ENCODE data around the gene IL17RE. TPM values are rescaled to one million over a fixed set of nuclear protein-coding genes. Genes with fewer than 3 reads are reported as not detected.

Gene IL17RE
- total and polyA plus RNA-seq, 9 of the 15 experiments (the other 6 are each of a cell fraction or from before 2014, with no cell fraction given) = 0.32 to 1.9 (median 0.51) TPM; not detected in 4

DNA sequence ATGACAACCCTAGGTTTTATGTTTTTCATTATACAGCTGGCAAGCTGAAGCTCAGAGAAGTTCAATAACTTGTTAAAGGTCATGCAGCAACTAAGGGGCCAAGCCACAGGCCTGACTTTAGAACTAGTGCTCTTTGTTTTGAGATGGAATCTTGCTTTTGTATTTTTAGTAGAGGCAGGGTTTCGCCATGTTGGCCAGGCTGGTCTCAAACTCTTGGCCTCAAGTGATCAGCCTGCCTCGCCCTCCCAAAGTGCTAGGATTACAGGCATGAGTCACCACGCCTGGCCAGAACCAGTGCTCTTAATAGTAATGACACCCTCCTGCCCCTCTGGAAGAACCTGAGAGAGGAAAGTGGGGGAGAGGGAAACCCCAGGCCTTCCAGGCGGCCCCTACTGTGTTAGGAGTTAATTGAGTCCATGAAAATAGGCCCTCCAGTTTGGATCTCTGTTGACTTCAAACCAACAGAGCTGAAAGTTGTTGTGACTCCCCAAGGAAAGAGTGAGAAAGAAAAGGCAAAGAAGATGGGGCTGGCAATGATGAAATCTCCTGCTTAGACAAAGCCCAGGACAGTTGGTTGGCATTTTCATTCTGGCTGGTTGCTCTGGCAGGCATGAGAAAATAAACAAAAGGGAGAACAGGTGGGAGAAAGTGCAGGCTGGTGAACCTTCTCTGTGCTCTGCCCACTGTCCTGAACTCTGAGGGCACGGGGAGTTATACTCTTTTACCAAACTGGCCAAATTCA lies 53.1 kb downstream of the IL17RE start (continued):
- TF ChIP-seq, protein P1, sequence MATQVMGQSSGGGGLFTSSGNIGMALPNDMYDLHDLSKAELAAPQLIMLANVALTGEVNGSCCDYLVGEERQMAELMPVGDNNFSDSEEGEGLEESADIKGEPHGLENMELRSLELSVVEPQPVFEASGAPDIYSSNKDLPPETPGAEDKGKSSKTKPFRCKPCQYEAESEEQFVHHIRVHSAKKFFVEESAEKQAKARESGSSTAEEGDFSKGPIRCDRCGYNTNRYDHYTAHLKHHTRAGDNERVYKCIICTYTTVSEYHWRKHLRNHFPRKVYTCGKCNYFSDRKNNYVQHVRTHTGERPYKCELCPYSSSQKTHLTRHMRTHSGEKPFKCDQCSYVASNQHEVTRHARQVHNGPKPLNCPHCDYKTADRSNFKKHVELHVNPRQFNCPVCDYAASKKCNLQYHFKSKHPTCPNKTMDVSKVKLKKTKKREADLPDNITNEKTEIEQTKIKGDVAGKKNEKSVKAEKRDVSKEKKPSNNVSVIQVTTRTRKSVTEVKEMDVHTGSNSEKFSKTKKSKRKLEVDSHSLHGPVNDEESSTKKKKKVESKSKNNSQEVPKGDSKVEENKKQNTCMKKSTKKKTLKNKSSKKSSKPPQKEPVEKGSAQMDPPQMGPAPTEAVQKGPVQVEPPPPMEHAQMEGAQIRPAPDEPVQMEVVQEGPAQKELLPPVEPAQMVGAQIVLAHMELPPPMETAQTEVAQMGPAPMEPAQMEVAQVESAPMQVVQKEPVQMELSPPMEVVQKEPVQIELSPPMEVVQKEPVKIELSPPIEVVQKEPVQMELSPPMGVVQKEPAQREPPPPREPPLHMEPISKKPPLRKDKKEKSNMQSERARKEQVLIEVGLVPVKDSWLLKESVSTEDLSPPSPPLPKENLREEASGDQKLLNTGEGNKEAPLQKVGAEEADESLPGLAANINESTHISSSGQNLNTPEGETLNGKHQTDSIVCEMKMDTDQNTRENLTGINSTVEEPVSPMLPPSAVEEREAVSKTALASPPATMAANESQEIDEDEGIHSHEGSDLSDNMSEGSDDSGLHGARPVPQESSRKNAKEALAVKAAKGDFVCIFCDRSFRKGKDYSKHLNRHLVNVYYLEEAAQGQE (IDR thresholded peaks at IDR 0.05; ENCODE audit: borderline replicate concordance) = peak; percentile 31; the same call in 1 of the 2 replicates
- TF ChIP-seq, protein P1 (CRISPR knock-in tag; IDR thresholded peaks at IDR 0.05; ENCODE audit: low read depth) = no peak
- TF ChIP-seq, protein P2, sequence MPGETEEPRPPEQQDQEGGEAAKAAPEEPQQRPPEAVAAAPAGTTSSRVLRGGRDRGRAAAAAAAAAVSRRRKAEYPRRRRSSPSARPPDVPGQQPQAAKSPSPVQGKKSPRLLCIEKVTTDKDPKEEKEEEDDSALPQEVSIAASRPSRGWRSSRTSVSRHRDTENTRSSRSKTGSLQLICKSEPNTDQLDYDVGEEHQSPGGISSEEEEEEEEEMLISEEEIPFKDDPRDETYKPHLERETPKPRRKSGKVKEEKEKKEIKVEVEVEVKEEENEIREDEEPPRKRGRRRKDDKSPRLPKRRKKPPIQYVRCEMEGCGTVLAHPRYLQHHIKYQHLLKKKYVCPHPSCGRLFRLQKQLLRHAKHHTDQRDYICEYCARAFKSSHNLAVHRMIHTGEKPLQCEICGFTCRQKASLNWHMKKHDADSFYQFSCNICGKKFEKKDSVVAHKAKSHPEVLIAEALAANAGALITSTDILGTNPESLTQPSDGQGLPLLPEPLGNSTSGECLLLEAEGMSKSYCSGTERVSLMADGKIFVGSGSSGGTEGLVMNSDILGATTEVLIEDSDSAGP (CRISPR knock-in tag; IDR thresholded peaks at IDR 0.05) = no peak
- TF ChIP-seq FOXP1 (CRISPR knock-in tag; IDR thresholded peaks at IDR 0.05) (0 out of 2 replicates have a peak, but pooled peaks have one; percentile 1), GTF2F1 (IDR thresholded peaks at IDR 0.05; ENCODE audit: low read depth, low read length) (no peak), NFXL1 (CRISPR knock-in tag; IDR thresholded peaks at IDR 0.05) (no peak), CEBPG (CRISPR knock-in tag; IDR thresholded peaks at IDR 0.05) (no peak; the same call in 1 of the 2 replicates), CEBPG (tag; conservative IDR thresholded peaks at IDR 0.05 in 1 of 2, IDR thresholded peaks at IDR 0.05 in 1 of 2) (no peak), FOXJ2 (tag; IDR thresholded peaks at IDR 0.05) (no peak), TCF7L2 (IDR thresholded peaks at IDR 0.05; ENCODE audit: low read depth, low read length) (no peak), DPF2 (IDR thresholded peaks at IDR 0.05) (peak; percentile 31; the same call in 1 of the 2 replicates), PML (IDR thresholded peaks at IDR 0.05; ENCODE audit: low read length) (0 out of 2 replicates have a peak, but pooled peaks have one; percentile 13)
- TF ChIP-seq, protein P3, sequence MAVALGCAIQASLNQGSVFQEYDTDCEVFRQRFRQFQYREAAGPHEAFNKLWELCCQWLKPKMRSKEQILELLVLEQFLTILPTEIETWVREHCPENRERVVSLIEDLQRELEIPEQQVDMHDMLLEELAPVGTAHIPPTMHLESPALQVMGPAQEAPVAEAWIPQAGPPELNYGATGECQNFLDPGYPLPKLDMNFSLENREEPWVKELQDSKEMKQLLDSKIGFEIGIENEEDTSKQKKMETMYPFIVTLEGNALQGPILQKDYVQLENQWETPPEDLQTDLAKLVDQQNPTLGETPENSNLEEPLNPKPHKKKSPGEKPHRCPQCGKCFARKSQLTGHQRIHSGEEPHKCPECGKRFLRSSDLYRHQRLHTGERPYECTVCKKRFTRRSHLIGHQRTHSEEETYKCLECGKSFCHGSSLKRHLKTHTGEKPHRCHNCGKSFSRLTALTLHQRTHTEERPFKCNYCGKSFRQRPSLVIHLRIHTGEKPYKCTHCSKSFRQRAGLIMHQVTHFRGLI (CRISPR knock-in tag; IDR thresholded peaks at IDR 0.05) = no peak
- TF ChIP-seq, protein P4, sequence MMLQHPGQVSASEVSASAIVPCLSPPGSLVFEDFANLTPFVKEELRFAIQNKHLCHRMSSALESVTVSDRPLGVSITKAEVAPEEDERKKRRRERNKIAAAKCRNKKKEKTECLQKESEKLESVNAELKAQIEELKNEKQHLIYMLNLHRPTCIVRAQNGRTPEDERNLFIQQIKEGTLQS (IDR thresholded peaks at IDR 0.05) = peak; percentile 84
- TF ChIP-seq, protein P4 (CRISPR knock-in tag; conservative IDR thresholded peaks at IDR 0.05) = no peak

Data from K562 (cell line).